Left ventricle myocardium inferior (tissue), 1 donor: ENCODE results near the gene VAMP2. TPM values are rescaled to one million over a fixed set of nuclear protein-coding genes. Genes with fewer than 3 reads are reported as not detected.

Source experiments
- DNase-seq: peaks from one replicate; pipeline ENCODE4 v3.0.0-alpha.2; 2020
- H3K27ac ChIP-seq: fragments of 200-600 bp; replicated peaks from 2 replicates; pipeline ENCODE4 v1.8.0; 2021
- H3K27me3 ChIP-seq: fragments of 200-600 bp; 2 replicates; pipeline ENCODE4 v1.8.0; 2021; ENCODE audit warnings: low read depth
- H3K36me3 ChIP-seq: fragments of 200-600 bp; 2 replicates; pipeline ENCODE4 v1.8.0; 2021
- H3K4me1 ChIP-seq: fragments of 200-600 bp; 2 replicates; pipeline ENCODE4 v1.8.0; 2021
- H3K4me3 ChIP-seq: fragments of 200-600 bp; 2 replicates; pipeline ENCODE4 v1.8.0; 2021; ENCODE audit warnings: mild to moderate bottlenecking, moderate library complexity
- H3K9me3 ChIP-seq: fragments of 200-600 bp; replicated peaks from 2 replicates; pipeline ENCODE4 v1.8.0; 2021
- CTCF ChIP-seq: fragments of 200-600 bp; IDR thresholded peaks from 2 replicates; pipeline ENCODE4 v1.8.0; 2021; ENCODE audit warnings: antibody characterized with exemption, mild to moderate bottlenecking, borderline replicate concordance
- intact Hi-C: fragments of 100-400 bp; cut with micrococcal nuclease; formaldehyde crosslinking; loops from one replicate; pipeline ENCODE4 v1.11.0; 2022
- total RNA-seq: library from RNA; stranded (reverse); fragmentation: NEBNext Ultra II Directional; extraction: Animal tissue kit (Norgen Biotek cat#: 25700); gene quantifications from one replicate; pipeline ENCODE4 v1.2.1, GENCODE V29; 2021
- donor health status: DM: no; HTN: yes; CAD: no; lungs with severe emphysema.

Gene VAMP2
- total RNA-seq, 1 donor from 2014 or later = 59.6 TPM

GRCh38 chr17:8148560-8148959 lies 14.2 kb downstream of the VAMP2 start:
- no peak for DNase-seq
- no peaks in the 10 kb centered on the region for H3K9me3 ChIP-seq
- peaks cover 78% of the 10 kb centered on the region for H3K36me3 ChIP-seq
- intact Hi-C loops = no loop called here
- peak overlapping the region; percentile 99 for H3K27ac ChIP-seq
- no peak for TF ChIP-seq CTCF
- peaks cover 82% of the 10 kb centered on the region for H3K4me1 ChIP-seq
- no peak overlapping the region for H3K4me3 ChIP-seq
- H3K27me3 ChIP-seq = no peaks in the 10 kb centered on the region

DNA sequence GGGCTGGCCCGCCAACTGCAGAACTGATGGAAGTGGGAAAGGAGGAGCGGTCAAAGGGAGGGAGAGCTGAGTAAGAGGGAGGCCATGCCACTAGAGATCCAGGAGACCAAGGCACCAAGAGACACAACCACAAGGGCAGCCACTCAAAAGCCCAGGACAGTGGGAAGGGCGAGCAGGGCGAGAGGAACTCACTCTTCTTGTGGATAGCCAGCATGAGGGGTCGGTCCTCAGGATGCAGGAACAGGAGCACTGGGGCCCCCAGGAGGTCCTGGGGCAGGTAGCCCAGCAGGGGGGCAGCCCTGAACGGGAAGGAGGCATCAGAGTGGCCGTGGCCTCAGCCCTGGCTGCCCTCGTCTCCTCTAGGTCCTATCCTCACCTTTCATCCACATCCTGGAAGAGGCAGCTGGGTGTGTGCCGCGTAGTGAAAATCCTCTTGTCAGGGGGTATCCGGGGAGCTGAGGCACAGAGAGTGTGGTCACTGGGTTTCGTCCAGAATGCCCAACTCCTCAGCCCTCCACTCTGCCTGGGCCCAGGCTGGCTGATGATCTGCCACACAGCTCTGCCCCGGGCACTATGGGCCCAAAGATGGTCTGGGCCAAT lies 14.8 kb downstream of the VAMP2 start:
- Histone ChIP-seq H3K9me3 (no peaks in the 10 kb centered on the region), H3K4me1 (peaks cover 81% of the 10 kb centered on the region), H3K4me3 (no peak overlapping the region), H3K27ac (peak overlapping the region; percentile 99), H3K27me3 (no peaks in the 10 kb centered on the region), H3K36me3 (peaks cover 80% of the 10 kb centered on the region)
- intact Hi-C loops = no loop called here
- TF ChIP-seq CTCF = no peak
- no peak for DNase-seq

GRCh38 chr17:8147141-8147804 lies 15.5 kb downstream of the VAMP2 start:
- H3K4me1 ChIP-seq = peaks cover 82% of the 10 kb centered on the region
- no peaks in the 10 kb centered on the region for H3K27me3 ChIP-seq
- peak overlapping the region; percentile 99 for H3K27ac ChIP-seq
- no peak for DNase-seq
- H3K4me3 ChIP-seq = no peak overlapping the region
- no peaks in the 10 kb centered on the region for H3K9me3 ChIP-seq
- no peak for TF ChIP-seq CTCF
- H3K36me3 ChIP-seq = peaks cover 86% of the 10 kb centered on the region
- intact Hi-C loops = no loop called here

- Histone ChIP-seq H3K4me3 (no peak overlapping the region), H3K4me1 (peaks cover 89% of the 10 kb centered on the region), H3K36me3 (peaks cover 94% of the 10 kb centered on the region), H3K9me3 (no peaks in the 10 kb centered on the region), H3K27ac (peak overlapping the region; percentile 99), H3K27me3 (no peaks in the 10 kb centered on the region)
- intact Hi-C loops = no loop called here
- TF ChIP-seq CTCF = no peak
- no peak for DNase-seq
Measured at GRCh38 chr17:8146381-8147140, 16.2 kb downstream of the VAMP2 start.

DNA sequence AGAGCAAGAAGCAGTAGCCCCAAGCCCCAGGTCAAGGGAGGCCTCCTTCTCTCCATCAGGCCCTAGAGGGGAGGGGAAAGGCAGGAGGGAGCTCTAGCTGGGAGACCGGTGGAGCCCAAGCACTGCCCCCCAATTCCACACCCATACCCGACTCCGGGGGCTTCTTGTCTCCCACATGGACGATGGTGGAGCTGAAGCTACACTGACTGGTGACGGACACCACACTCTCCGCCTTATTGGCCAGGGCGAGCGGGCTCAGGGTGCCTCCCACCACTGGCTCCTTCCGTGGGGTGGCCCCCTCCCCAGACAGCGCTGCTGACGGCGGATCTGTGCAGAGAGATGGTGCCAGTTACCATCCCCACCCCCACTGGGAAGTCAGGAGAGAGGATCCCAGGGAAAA lies 16.9 kb downstream of the VAMP2 start:
- TF ChIP-seq CTCF = no peak
- H3K27me3 ChIP-seq = no peaks in the 10 kb centered on the region
- H3K4me3 ChIP-seq = no peak overlapping the region
- no peaks in the 10 kb centered on the region for H3K9me3 ChIP-seq
- peaks cover 94% of the 10 kb centered on the region for H3K4me1 ChIP-seq
- intact Hi-C loops = no loop called here
- no peak for DNase-seq
- peak overlapping the region; percentile 99 for H3K27ac ChIP-seq
- peaks cover 100% of the 10 kb centered on the region for H3K36me3 ChIP-seq
